Keratinocyte (primary cell): ENCODE measurements around the gene DNAJB2. TPM values are rescaled to one million over a fixed set of nuclear protein-coding genes. Genes with fewer than 3 reads are reported as not detected.

Experiments used
- DNase-seq: peaks from one replicate; pipeline ENCODE4 v3.0.0-alpha.2; 2011; ENCODE audit warnings: low read depth, missing footprints, low spot score
- FAIRE-seq: peaks from 2 replicates; lab custom pipeline; 2011; peaks lifted over from hg19 to GRCh38; lab: Jason Lieb, UNC
- H2AFZ ChIP-seq: 2 replicates; pipeline ENCODE4 v1.6.0; 2012; ENCODE audit warnings: low read length, control low read depth, inconsistent platforms; ENCODE audit not compliant: control insufficient read depth
- H3K27ac ChIP-seq: 2 replicates; pipeline ENCODE4 v1.5.1; 2011; ENCODE audit warnings: low read length; ENCODE audit not compliant: control insufficient read depth, insufficient read depth
- H3K27me3 ChIP-seq: 3 replicates; pipeline ENCODE4 v1.6.0; 2011; ENCODE audit warnings: low read length; ENCODE audit not compliant: control insufficient read depth, insufficient read depth; ENCODE audit errors: extremely low read depth
- H3K36me3 ChIP-seq, 2 experiments: 2 replicates in 1 of 2; 3 replicates in 1 of 2; pipeline ENCODE4 v1.5.1; 2011; ENCODE audit warnings: low read length in 2 of 2, mild to moderate bottlenecking in 1 of 2; ENCODE audit not compliant: control insufficient read depth in 2 of 2, insufficient read depth in 2 of 2; ENCODE audit errors: extremely low read depth in 1 of 2
- H3K4me1 ChIP-seq: 3 replicates; pipeline ENCODE4 v1.5.1; 2011; ENCODE audit warnings: low read length; ENCODE audit not compliant: control insufficient read depth, insufficient read depth; ENCODE audit errors: extremely low read depth
- H3K4me2 ChIP-seq: 3 replicates; pipeline ENCODE4 v1.6.0; 2011; ENCODE audit warnings: low read depth, low read length; ENCODE audit not compliant: control insufficient read depth, insufficient read depth; ENCODE audit errors: extremely low read depth
- H3K4me3 ChIP-seq, 3 experiments: fragments of 200-600 bp in 1 of 3; sonication (generic) in 1 of 3; 2 replicates in 2 of 3; 3 replicates in 1 of 3; pipeline ENCODE4 v1.5.1; 2011 to 2016; ENCODE audit warnings: low read length in 3 of 3, mild to moderate bottlenecking in 3 of 3, control low read depth in 2 of 3, inconsistent platforms in 1 of 3, low read depth in 1 of 3, mixed read lengths in 1 of 3, mixed run types in 1 of 3, moderate library complexity in 1 of 3; ENCODE audit not compliant: control insufficient read depth in 2 of 3, insufficient read depth in 2 of 3; ENCODE audit errors: extremely low read depth in 1 of 3
- H3K79me2 ChIP-seq: 2 replicates; pipeline ENCODE4 v1.6.0; 2012; ENCODE audit warnings: low read length; ENCODE audit not compliant: control insufficient read depth, insufficient read depth
- H3K9ac ChIP-seq: 3 replicates; pipeline ENCODE4 v1.6.0; 2011; ENCODE audit warnings: low read length; ENCODE audit not compliant: control insufficient read depth, insufficient read depth; ENCODE audit errors: extremely low read depth
- H3K9me1 ChIP-seq: 3 replicates; pipeline ENCODE4 v1.6.0; 2011; ENCODE audit warnings: low read length; ENCODE audit not compliant: control insufficient read depth, insufficient read depth; ENCODE audit errors: extremely low read depth
- H3K9me3 ChIP-seq: 2 replicates; pipeline ENCODE4 v1.5.1; 2012; ENCODE audit warnings: low read depth, low read length; ENCODE audit not compliant: control insufficient read depth
- H4K20me1 ChIP-seq: 3 replicates; pipeline ENCODE4 v1.6.0; 2011; ENCODE audit warnings: low read length; ENCODE audit not compliant: control insufficient read depth, insufficient read depth; ENCODE audit errors: extremely low read depth
- CTCF ChIP-seq, 3 experiments: IDR thresholded peaks in 1 of 3; conservative IDR thresholded peaks in 1 of 3; optimal IDR thresholded peaks in 1 of 3; 2 replicates in 2 of 3; 3 replicates in 1 of 3; pipeline versions ENCODE3 to v1.5.1; 2011; ENCODE audit warnings: low read length in 3 of 3, mild to moderate bottlenecking in 3 of 3, moderate library complexity in 2 of 3, control low read depth in 1 of 3, inconsistent platforms in 1 of 3; ENCODE audit not compliant: insufficient read depth in 2 of 3; ENCODE audit errors: extremely low read depth in 1 of 3
- EZH2 ChIP-seq: IDR thresholded peaks from one replicate; pipeline ENCODE4 v1.6.1; 2012; ENCODE audit warnings: inconsistent platforms, mild to moderate bottlenecking, low read length, moderate library complexity
- dilution Hi-C: fragments of 300-500 bp; cut with MboI; formaldehyde crosslinking; loops from one replicate; pipeline ENCODE4 v1.7.0; 2020; ENCODE audit warnings: low sequenced_read_pairs; ENCODE audit not compliant: extremely low pct_ligation_motif_present
- polyA plus RNA-seq, 5 experiments: library from polyadenylated mRNA; depleted of rRNA in 3 of 5; stranded (reverse) in 3 of 5; stranded (forward) in 1 of 5; unstranded in 1 of 5; fragments of >200 nt; gene quantifications; 1 replicate in 1 of 5; 2 replicates in 3 of 5; 3 replicates in 1 of 5; pipeline versions ENCODE4 v1.2.1 to v1.2.3, GENCODE V29; 2011 to 2012; ENCODE audit warnings: missing spikeins in 2 of 5, low read depth in 1 of 5, low replicate concordance in 1 of 5
- small RNA-seq, 3 experiments: library from RNA; depleted of rRNA; stranded (forward); fragments of <200 nt; gene quantifications; one replicate each; pipeline ENCODE3, GENCODE V24; 2012; ENCODE audit warnings: low read depth in 3 of 3, low replicate concordance in 1 of 3; ENCODE audit not compliant: insufficient read length in 3 of 3

The DNAJB2 gene
- polyA plus RNA-seq, 1 donor (not counting 4 experiments of a cell fraction or from before 2014, with no cell fraction given) = 51.7 TPM

- no peak for DNase-seq
- no peaks in the 10 kb centered on the region for H3K79me2 ChIP-seq
- H3K36me3 ChIP-seq = no peaks in the 10 kb centered on the region
- FAIRE-seq = no peak
- H3K4me1 ChIP-seq = no peaks in the 10 kb centered on the region
- H3K9me3 ChIP-seq = no peaks in the 10 kb centered on the region
- no peaks in the 10 kb centered on the region for H3K9me1 ChIP-seq
- H3K9ac ChIP-seq = no peak overlapping the region
- no peak overlapping the region for H2AFZ ChIP-seq
- peaks cover 27% of the 10 kb centered on the region for H3K27me3 ChIP-seq
- TF ChIP-seq EZH2 = no peak
- TF ChIP-seq CTCF (optimal IDR thresholded peaks at IDR 0.05 in 1 of 3, IDR thresholded peaks at IDR 0.05 in 1 of 3, conservative IDR thresholded peaks at IDR 0.05 in 1 of 3; ENCODE audit: extremely low read depth in 1 of 3, insufficient read depth in 2 of 3, low read length in 3 of 3) = no peak
- no peak overlapping the region for H3K4me2 ChIP-seq
- dilution Hi-C loops = no loop called here
- H3K27ac ChIP-seq = no peak overlapping the region
- no peaks in the 10 kb centered on the region for H4K20me1 ChIP-seq
- H3K4me3 ChIP-seq = no peak overlapping the region
Observed at GRCh38 chr2:219335373-219335786, 56.2 kb downstream of the DNAJB2 start.

Small RNA genes within 50 kb of the gene (small RNA-seq; reads per million reads assigned to genes)
- gene MIR153-1 = 0 reads per million in 3 experiments

Other genes starting within 250 kb of the DNAJB2 start
- gene CFAP65, start 237.8 kb upstream of the DNAJB2 start, polyA plus RNA-seq = not detected in 3 replicates
- gene IHH, start 218.4 kb upstream of the DNAJB2 start, polyA plus RNA-seq = not detected in 3 replicates
- 11.0 to 16.0 TPM (median 13.1 TPM) in 3 replicates for gene NHEJ1, start 118.6 kb upstream of the DNAJB2 start, polyA plus RNA-seq
- gene SLC23A3, start 109.3 kb upstream of the DNAJB2 start, polyA plus RNA-seq = 0.48 to 2.4 TPM (median 1.4 TPM) in 3 replicates
- gene CNPPD1, start 102.4 kb upstream of the DNAJB2 start, polyA plus RNA-seq = 26.1 to 32.2 TPM (median 29.1 TPM) in 3 replicates
- gene RETREG2, start 101.1 kb upstream of the DNAJB2 start, polyA plus RNA-seq = 45.8 to 54.9 TPM (median 51.3 TPM) in 3 replicates
- 23.2 to 37.7 TPM (median 25.1 TPM) in 3 replicates for gene ZFAND2B, start 72.6 kb upstream of the DNAJB2 start, polyA plus RNA-seq
- 6.1 to 11.0 TPM (median 10.5 TPM) in 3 replicates for gene ABCB6, start 60.4 kb upstream of the DNAJB2 start, polyA plus RNA-seq
- 54.2 to 60.6 TPM (median 58.8 TPM) in 3 replicates for gene ATG9A, start 49.7 kb upstream of the DNAJB2 start, polyA plus RNA-seq
- gene ANKZF1, start 49.6 kb upstream of the DNAJB2 start, polyA plus RNA-seq = 20.9 to 41.0 TPM (median 35.1 TPM) in 3 replicates
- 4.3 to 6.9 TPM (median 5.2 TPM) in 3 replicates for gene GLB1L, start 33.9 kb upstream of the DNAJB2 start, polyA plus RNA-seq
- gene STK16, start 33.9 kb upstream of the DNAJB2 start, polyA plus RNA-seq = 35.8 to 44.7 TPM (median 40.2 TPM) in 3 replicates
- 0.08 TPM in 1 of 3 replicates, not detected in the others for gene TUBA4B, start 26.1 kb upstream of the DNAJB2 start, polyA plus RNA-seq
- gene TUBA4A, start 25.4 kb upstream of the DNAJB2 start, polyA plus RNA-seq = 524 to 819 TPM (median 569 TPM) in 3 replicates
- gene PTPRN, start 30.0 kb downstream of the DNAJB2 start, polyA plus RNA-seq = not detected in 3 replicates
- not detected in 3 replicates for gene RESP18, start 53.4 kb downstream of the DNAJB2 start, polyA plus RNA-seq
- 34.1 to 61.3 TPM (median 41.6 TPM) in 3 replicates for gene DNPEP, start 108.5 kb downstream of the DNAJB2 start, polyA plus RNA-seq
- not detected in 3 replicates for gene DES, start 139.0 kb downstream of the DNAJB2 start, polyA plus RNA-seq
- 18.8 to 36.1 TPM (median 19.0 TPM) in 3 replicates for gene SPEG, start 155.5 kb downstream of the DNAJB2 start, polyA plus RNA-seq
- gene GMPPA, start 219.5 kb downstream of the DNAJB2 start, polyA plus RNA-seq = 50.6 to 63.4 TPM (median 57.6 TPM) in 3 replicates
- not detected in 3 replicates for gene ASIC4, start 235.1 kb downstream of the DNAJB2 start, polyA plus RNA-seq